GM23338 (cell line): ENCODE results near the gene FOXP4. TPM values are rescaled to one million over a fixed set of nuclear protein-coding genes. Genes with fewer than 3 reads are reported as not detected.
A peak's percentile ranks its signal among the peaks of the same experiment; 100 is the strongest.

Source experiments
- ATAC-seq: fragments of 200-7000 bp; cut with Tn5 transposase; 3 replicates; pipeline ENCODE4 v1.9.1; 2020
- DNase-seq: peaks from one replicate; pipeline ENCODE4 v3.0.0-alpha.2; 2015; ENCODE audit warnings: low spot score
- H2AFZ ChIP-seq: fragments of 200-600 bp; sonication (generic); 2 replicates; pipeline ENCODE4 v1.8.0; 2016; ENCODE audit warnings: antibody characterized with exemption, mild to moderate bottlenecking, moderate library complexity
- H3F3A ChIP-seq: fragments of 200-600 bp; sonication (generic); replicated peaks from 2 replicates; pipeline ENCODE4 v1.8.0; 2017; ENCODE audit warnings: antibody characterized with exemption, mixed run types, low read depth
- H3K27ac ChIP-seq: fragments of 200-600 bp; sonication (generic); 2 replicates; pipeline ENCODE4 v1.6.1; 2016; ENCODE audit warnings: low read depth
- H3K27me3 ChIP-seq: fragments of 200-600 bp; sonication (generic); 2 replicates; pipeline ENCODE4 v1.8.0; 2016; ENCODE audit warnings: mild to moderate bottlenecking, mixed run types, moderate library complexity; ENCODE audit not compliant: insufficient read depth
- H3K36me3 ChIP-seq: fragments of 200-600 bp; sonication (generic); 2 replicates; pipeline ENCODE4 v1.8.0; 2016; ENCODE audit warnings: mild to moderate bottlenecking; ENCODE audit not compliant: insufficient read depth
- H3K4me1 ChIP-seq: fragments of 200-600 bp; sonication (generic); 2 replicates; pipeline ENCODE4 v1.8.0; 2016; ENCODE audit warnings: mild to moderate bottlenecking, moderate library complexity; ENCODE audit not compliant: insufficient read depth
- H3K4me2 ChIP-seq: fragments of 200-600 bp; sonication (generic); 2 replicates; pipeline ENCODE4 v1.7.1; 2017; ENCODE audit warnings: mixed run types
- H3K4me3 ChIP-seq: fragments of 200-600 bp; sonication (generic); 2 replicates; pipeline ENCODE4 v1.6.1; 2016; ENCODE audit warnings: mixed run types
- H3K79me2 ChIP-seq: fragments of 200-600 bp; sonication (generic); replicated peaks from 2 replicates; pipeline ENCODE4 v1.8.0; 2017; ENCODE audit warnings: mild to moderate bottlenecking; ENCODE audit not compliant: insufficient read depth
- H3K9me2 ChIP-seq: fragments of 200-600 bp; sonication (generic); 2 replicates; pipeline ENCODE4 v1.8.0; 2017; ENCODE audit not compliant: insufficient read depth
- H4K20me1 ChIP-seq: fragments of 200-600 bp; sonication (generic); replicated peaks from 2 replicates; pipeline ENCODE4 v1.8.0; 2017; ENCODE audit warnings: mild to moderate bottlenecking; ENCODE audit not compliant: insufficient read depth
- H3K27ac Mint-ChIP-seq: 2 replicates; pipeline ENCODE4 v1.8.0; 2020; ENCODE audit warnings: inconsistent platforms, mild to moderate bottlenecking, moderate library complexity, mixed read lengths
- H3K27me3 Mint-ChIP-seq: 3 replicates; pipeline ENCODE4 v1.8.0; 2022; ENCODE audit warnings: low read depth, mild to moderate bottlenecking, moderate library complexity, mixed read lengths, inconsistent platforms; ENCODE audit not compliant: insufficient read depth, poor library complexity
- H3K36me3 Mint-ChIP-seq: 3 replicates; pipeline ENCODE4 v1.8.0; 2021; ENCODE audit warnings: low read depth, mild to moderate bottlenecking, inconsistent platforms, moderate library complexity, mixed read lengths
- H3K4me1 Mint-ChIP-seq: 3 replicates; pipeline ENCODE4 v1.8.0; 2020; ENCODE audit warnings: mild to moderate bottlenecking, inconsistent platforms, mixed read lengths
- H3K4me3 Mint-ChIP-seq: 3 replicates; pipeline ENCODE4 v1.8.0; 2021; ENCODE audit warnings: moderate library complexity, mild to moderate bottlenecking, inconsistent platforms, mixed read lengths
- H3K9me3 Mint-ChIP-seq: 3 replicates; pipeline ENCODE4 v1.8.0; 2020; ENCODE audit warnings: moderate library complexity, mild to moderate bottlenecking, inconsistent platforms, mixed read lengths
- CREB1 ChIP-seq: fragments of 250-450 bp; sonication (Bioruptor Pico); IDR thresholded peaks from 2 replicates; pipeline ENCODE4 v1.5.0; 2020; ENCODE audit warnings: low read depth, mild to moderate bottlenecking, moderate library complexity
- CTCF ChIP-seq, 2 experiments: fragments of 200-600 bp in 1 of 2; sonication (generic) in 1 of 2; conservative IDR thresholded peaks; 2 replicates each; pipeline versions ENCODE4 v1.5.1 to v1.6.1; 2016 to 2017; ENCODE audit warnings: antibody characterized with exemption in 2 of 2, low read depth in 2 of 2, mild to moderate bottlenecking in 2 of 2, moderate library complexity in 1 of 2
- EZH2 ChIP-seq: fragments of 200-600 bp; sonication (generic); IDR thresholded peaks from one replicate; pipeline ENCODE4 v1.8.0; 2017; ENCODE audit warnings: antibody characterized with exemption, mild to moderate bottlenecking, low read depth; ENCODE audit not compliant: unreplicated experiment
- EZH2phosphoT487 ChIP-seq: fragments of 200-600 bp; sonication (generic); IDR thresholded peaks from one replicate; pipeline ENCODE4 v1.8.1; 2018; ENCODE audit warnings: antibody characterized with exemption; ENCODE audit not compliant: unreplicated experiment
- JUNB ChIP-seq: IDR thresholded peaks from one replicate; pipeline ENCODE4 v1.6.1; 2016; ENCODE audit warnings: antibody characterized with exemption; ENCODE audit not compliant: unreplicated experiment
- NANOG ChIP-seq: IDR thresholded peaks from 2 replicates; pipeline ENCODE4 v1.6.1; 2016; ENCODE audit warnings: antibody characterized with exemption, borderline replicate concordance
- POLR2AphosphoS5 ChIP-seq: IDR thresholded peaks from 2 replicates; pipeline ENCODE4 v1.6.1; 2016; ENCODE audit warnings: antibody characterized with exemption, low read depth
- STAT1 ChIP-seq: IDR thresholded peaks from one replicate; pipeline ENCODE4 v1.6.1; 2016; ENCODE audit warnings: antibody characterized with exemption; ENCODE audit not compliant: unreplicated experiment
- ZNF114 ChIP-seq: fragments of 250-450 bp; sonication (Bioruptor Pico); IDR thresholded peaks from 2 replicates; pipeline ENCODE4 v1.5.0; 2020; ENCODE audit warnings: mild to moderate bottlenecking, moderate library complexity
- ZNF331 ChIP-seq: fragments of 250-450 bp; sonication (Bioruptor Pico); IDR thresholded peaks from 2 replicates; pipeline ENCODE4 v1.5.0; 2020; ENCODE audit warnings: low read depth, mild to moderate bottlenecking, moderate library complexity
- ZNF462 ChIP-seq: fragments of 250-450 bp; sonication (Bioruptor Pico); IDR thresholded peaks from 2 replicates; pipeline ENCODE4 v1.5.0; 2020; ENCODE audit warnings: mild to moderate bottlenecking, moderate library complexity
- polyA plus RNA-seq: library from polyadenylated mRNA; unstranded; fragments of >200 nt; fragmentation: Nextera tagmentation; extraction: Ambion mirVana; gene quantifications from 2 replicates; pipeline ENCODE4 v1.2.1, GENCODE V29; 2016
- total RNA-seq: library from RNA; depleted of rRNA; stranded (reverse); fragments of >200 nt; shearing (Covaris generic); gene quantifications from 2 replicates; pipeline ENCODE4 v1.2.3, GENCODE V29; 2014
- TF ChIP-seq, protein P1 (sequence below): IDR thresholded peaks from 2 replicates; pipeline ENCODE4 v1.6.1; 2016; ENCODE audit warnings: antibody characterized with exemption
- TF ChIP-seq, protein P2 (sequence below): IDR thresholded peaks from one replicate; pipeline ENCODE4 v1.6.1; 2018; ENCODE audit warnings: antibody characterized with exemption; ENCODE audit not compliant: unreplicated experiment

The FOXP4 gene
- total and polyA plus RNA-seq, 2 experiments from 2014 or later, result 5.1 to 13.5 TPM

DNA sequence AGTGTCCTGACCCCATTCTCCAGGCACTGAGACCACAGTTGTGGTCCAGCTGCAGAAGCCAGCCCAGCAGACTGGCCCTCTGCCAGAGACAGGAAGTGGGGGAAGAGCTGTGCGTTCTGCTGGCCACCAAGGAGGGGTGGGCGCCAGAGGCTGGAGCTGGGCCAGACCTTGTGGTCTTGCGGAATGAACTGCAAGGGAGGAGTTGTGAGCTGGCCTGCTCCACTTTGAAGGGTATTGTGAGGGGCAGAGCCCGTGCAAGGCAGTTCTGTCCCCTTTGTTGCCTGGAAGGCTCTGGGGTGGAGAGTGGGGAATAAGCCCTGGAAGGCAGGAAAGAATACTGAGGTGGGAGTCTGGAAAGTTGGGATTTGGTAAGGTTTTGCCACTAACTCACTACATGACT lies 88.5 kb downstream of the FOXP4 start:
- Histone ChIP-seq H3K27ac (no peak overlapping the region), H2AFZ (0 out of 2 replicates have a peak overlapping the region, but pooled peaks have one; percentile 32), H3K4me3 (no peak overlapping the region), H3K9me2 (no peaks in the 10 kb centered on the region), H3F3A (0 out of 2 replicates have a peak, but pooled peaks cover 9% of the 10 kb centered on the region), H3K4me1 (peaks cover 28% of the 10 kb centered on the region), H4K20me1 (no peaks in the 10 kb centered on the region), H3K79me2 (no peaks in the 10 kb centered on the region), H3K36me3 (no peaks in the 10 kb centered on the region), H3K4me2 (peak overlapping the region; percentile 43; the same call in 1 of the 2 replicates), H3K27me3 (peaks cover 50% of the 10 kb centered on the region)
- ATAC-seq (no peak), DNase-seq (peak; percentile 31)
- Mint-ChIP-seq H3K27ac (no peak overlapping the region), H3K4me3 (no peak overlapping the region), H3K36me3 (no peaks in the 10 kb centered on the region), H3K4me1 (peaks cover 29% of the 10 kb centered on the region), H3K9me3 (no peaks in the 10 kb centered on the region; the same call in 2 of the 3 replicates), H3K27me3 (peaks cover 45% of the 10 kb centered on the region)
- no peak for TF ChIP-seq ZNF331 (CRISPR knock-in tag)
- TF ChIP-seq, protein P1, sequence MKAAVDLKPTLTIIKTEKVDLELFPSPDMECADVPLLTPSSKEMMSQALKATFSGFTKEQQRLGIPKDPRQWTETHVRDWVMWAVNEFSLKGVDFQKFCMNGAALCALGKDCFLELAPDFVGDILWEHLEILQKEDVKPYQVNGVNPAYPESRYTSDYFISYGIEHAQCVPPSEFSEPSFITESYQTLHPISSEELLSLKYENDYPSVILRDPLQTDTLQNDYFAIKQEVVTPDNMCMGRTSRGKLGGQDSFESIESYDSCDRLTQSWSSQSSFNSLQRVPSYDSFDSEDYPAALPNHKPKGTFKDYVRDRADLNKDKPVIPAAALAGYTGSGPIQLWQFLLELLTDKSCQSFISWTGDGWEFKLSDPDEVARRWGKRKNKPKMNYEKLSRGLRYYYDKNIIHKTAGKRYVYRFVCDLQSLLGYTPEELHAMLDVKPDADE, result no peak
- no peak for TF ChIP-seq POLR2AphosphoS5
- no peak for TF ChIP-seq CREB1 (CRISPR knock-in tag)
- no peak for TF ChIP-seq JUNB
- TF ChIP-seq NANOG, result no peak
- TF ChIP-seq ZNF462 (CRISPR knock-in tag), result no peak
- no peak for TF ChIP-seq CTCF (conservative IDR thresholded peaks at IDR 0.05; ENCODE audit: low read depth in 2 of 2)
- TF ChIP-seq, protein P2, sequence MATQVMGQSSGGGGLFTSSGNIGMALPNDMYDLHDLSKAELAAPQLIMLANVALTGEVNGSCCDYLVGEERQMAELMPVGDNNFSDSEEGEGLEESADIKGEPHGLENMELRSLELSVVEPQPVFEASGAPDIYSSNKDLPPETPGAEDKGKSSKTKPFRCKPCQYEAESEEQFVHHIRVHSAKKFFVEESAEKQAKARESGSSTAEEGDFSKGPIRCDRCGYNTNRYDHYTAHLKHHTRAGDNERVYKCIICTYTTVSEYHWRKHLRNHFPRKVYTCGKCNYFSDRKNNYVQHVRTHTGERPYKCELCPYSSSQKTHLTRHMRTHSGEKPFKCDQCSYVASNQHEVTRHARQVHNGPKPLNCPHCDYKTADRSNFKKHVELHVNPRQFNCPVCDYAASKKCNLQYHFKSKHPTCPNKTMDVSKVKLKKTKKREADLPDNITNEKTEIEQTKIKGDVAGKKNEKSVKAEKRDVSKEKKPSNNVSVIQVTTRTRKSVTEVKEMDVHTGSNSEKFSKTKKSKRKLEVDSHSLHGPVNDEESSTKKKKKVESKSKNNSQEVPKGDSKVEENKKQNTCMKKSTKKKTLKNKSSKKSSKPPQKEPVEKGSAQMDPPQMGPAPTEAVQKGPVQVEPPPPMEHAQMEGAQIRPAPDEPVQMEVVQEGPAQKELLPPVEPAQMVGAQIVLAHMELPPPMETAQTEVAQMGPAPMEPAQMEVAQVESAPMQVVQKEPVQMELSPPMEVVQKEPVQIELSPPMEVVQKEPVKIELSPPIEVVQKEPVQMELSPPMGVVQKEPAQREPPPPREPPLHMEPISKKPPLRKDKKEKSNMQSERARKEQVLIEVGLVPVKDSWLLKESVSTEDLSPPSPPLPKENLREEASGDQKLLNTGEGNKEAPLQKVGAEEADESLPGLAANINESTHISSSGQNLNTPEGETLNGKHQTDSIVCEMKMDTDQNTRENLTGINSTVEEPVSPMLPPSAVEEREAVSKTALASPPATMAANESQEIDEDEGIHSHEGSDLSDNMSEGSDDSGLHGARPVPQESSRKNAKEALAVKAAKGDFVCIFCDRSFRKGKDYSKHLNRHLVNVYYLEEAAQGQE, result no peak
- TF ChIP-seq EZH2phosphoT487, result no peak
- TF ChIP-seq EZH2, result no peak
- no peak for TF ChIP-seq STAT1
- no peak for TF ChIP-seq ZNF114 (CRISPR knock-in tag)
